Cardiac ventricle fibroblast (primary cell): ENCODE results near the gene TBCCD1. TPM values are rescaled to one million over a fixed set of nuclear protein-coding genes. Genes with fewer than 3 reads are reported as not detected.

Source experiments
- total RNA-seq: library from RNA; depleted of rRNA; stranded (reverse); fragments of >200 nt; gene quantifications from 2 replicates; pipeline ENCODE4 v1.2.3, GENCODE V29; 2015

The TBCCD1 gene, protein sequence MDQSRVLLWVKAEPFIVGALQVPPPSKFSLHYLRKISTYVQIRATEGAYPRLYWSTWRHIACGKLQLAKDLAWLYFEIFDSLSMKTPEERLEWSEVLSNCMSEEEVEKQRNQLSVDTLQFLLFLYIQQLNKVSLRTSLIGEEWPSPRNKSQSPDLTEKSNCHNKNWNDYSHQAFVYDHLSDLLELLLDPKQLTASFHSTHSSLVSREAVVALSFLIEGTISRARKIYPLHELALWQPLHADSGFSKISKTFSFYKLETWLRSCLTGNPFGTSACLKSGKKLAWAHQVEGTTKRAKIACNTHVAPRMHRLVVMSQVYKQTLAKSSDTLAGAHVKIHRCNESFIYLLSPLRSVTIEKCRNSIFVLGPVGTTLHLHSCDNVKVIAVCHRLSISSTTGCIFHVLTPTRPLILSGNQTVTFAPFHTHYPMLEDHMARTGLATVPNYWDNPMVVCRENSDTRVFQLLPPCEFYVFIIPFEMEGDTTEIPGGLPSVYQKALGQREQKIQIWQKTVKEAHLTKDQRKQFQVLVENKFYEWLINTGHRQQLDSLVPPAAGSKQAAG
- 7.5 and 10.1 TPM in 2 replicates for total RNA-seq

DNA sequence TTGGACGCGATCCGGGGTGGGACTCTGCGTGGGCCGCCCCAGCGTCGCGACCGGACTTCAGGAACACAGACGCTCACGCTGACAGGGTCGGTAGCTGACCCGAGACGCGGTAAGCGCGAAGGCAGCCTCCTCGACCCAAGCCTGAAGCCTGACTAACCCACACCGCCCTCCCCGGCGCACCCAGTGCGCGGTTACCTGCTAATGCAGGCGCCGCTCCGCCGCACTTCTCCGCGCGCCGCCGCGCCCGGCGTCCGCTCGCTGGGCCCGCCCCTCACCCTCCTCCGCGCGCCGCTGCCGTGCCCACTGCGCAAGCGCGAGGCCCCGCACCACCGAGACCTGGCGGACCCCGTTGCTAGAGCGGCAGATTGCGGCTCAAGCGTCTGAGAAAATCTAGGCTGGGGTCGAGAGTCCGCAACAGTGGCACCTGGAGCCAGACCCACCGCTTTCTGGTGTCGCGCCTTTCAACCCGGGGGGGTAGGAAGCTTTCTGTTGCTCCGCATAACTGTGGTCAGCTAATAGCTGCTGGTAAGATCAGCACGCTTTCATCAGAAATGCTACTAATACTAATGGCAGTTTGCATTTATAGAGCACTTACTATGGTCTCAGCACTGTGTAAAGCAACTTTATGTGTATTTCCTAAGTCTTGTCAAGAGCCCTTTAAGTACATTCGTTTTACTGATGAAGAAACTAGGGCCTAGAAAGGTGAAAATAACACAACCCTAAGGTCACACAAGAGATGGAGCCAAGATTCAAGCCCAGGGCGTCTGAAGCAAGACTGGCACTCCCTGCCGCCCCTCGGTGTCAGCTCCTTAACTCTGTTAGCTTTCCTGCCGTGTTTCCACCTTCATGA, at the start of gene TBCCD1:
TSS of gene TBCCD1 (minus strand) at position 268 of the 850 bp plus-strand sequence. CDS start 3,010 bp downstream, outside the sequence.

GRCh38 chr3:186612721-186613636, 45.8 kb upstream of the TBCCD1 start, which contains the start of gene AHSG:
Gene AHSG, plus strand, starts transcription at chr3:186613060. Its CDS starts 82 bp downstream, at chr3:186613142.

DNA sequence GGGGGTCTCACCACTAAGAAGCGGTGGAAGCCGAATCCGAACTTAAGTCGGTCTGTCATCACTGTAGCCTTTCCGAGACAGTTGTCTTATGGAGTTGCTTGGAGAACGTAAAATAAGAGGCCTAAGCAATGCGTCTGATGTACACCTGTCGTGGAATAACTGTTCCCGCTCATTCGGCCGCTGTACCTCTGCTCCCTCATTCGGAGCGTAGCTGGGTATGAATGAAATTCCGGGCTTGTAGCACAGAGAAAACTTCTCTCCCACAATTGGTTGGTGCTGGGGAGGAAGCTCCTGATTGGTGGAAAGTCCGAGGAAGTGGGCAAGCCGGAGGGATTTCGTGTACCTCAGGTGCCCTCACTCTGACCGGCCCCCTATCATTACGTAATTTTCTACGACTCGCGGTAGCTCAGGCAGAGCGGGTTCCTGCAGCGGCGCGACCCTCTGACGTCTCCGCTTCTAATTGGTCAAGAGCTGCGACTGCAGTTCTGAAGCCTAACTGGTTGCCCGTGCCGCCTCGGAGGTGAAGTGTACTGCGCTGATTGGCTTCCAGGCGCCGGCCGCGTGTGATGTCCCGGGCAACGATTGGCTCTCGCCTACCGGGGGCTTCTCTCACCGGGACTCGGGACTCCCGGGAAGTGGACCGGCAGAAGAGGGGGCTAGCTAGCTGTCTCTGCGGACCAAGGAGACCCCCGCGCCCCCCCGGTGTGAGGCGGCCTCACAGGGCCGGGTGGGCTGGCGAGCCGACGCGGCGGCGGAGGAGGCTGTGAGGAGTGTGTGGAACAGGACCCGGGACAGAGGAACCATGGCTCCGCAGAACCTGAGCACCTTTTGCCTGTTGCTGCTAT, 3.2 kb upstream of the TBCCD1 start, which contains the start of gene DNAJB11:
TSS of gene DNAJB11 (plus strand) at position 625 of the 845 bp plus-strand sequence. CDS start at position 803, 178 bp downstream.

DNA sequence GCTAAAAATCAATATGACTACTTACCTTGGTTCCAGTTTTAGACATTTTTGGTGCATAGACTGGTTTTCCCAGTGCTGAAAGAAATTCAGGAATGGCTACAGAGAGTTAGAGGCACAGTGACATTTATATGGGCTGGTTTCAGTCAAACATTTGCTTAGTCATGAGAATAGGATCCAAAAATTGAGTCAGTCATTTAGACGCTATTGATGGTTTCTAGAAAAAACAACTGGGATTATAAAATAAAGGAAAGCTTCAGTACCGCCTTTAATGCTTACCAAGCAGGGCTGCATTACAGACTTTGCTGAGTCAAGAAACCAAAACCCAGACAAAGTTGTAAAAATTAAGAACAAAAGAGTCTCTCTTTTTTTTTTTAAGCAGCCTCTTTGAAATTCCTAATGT, 22.9 kb downstream of the TBCCD1 start, which contains the start of gene CRYGS:
TSS of gene CRYGS (minus strand) at position 100 of the 400 bp plus-strand sequence. CDS start at position 46, 54 bp downstream.

Other genes starting within 250 kb of the TBCCD1 start
- gene DGKG, start 205.1 kb downstream of the TBCCD1 start, total RNA-seq: 0.25 TPM in 1 of 2 replicates, not detected in the other
- gene CRYGS, start 23.0 kb downstream of the TBCCD1 start, total RNA-seq: 1.1 and 2.2 TPM in 2 replicates
- gene DNAJB11, start 3.4 kb upstream of the TBCCD1 start, total RNA-seq: 51.1 and 60.6 TPM in 2 replicates
- gene AHSG, start 45.7 kb upstream of the TBCCD1 start, total RNA-seq: not detected in 2 replicates
- not detected in 2 replicates for gene FETUB, start 73.1 kb upstream of the TBCCD1 start, total RNA-seq
- not detected in 2 replicates for gene HRG, start 98.7 kb upstream of the TBCCD1 start, total RNA-seq
- not detected in 2 replicates for gene KNG1, start 150.0 kb upstream of the TBCCD1 start, total RNA-seq
- gene EIF4A2, start 216.2 kb upstream of the TBCCD1 start, total RNA-seq: 251 and 455 TPM in 2 replicates
- gene RFC4, start 239.1 kb upstream of the TBCCD1 start, total RNA-seq: 7.4 and 12.8 TPM in 2 replicates